ENCODE measurements around the gene QPRT. TPM values are rescaled to one million over a fixed set of nuclear protein-coding genes. Genes with fewer than 3 reads are reported as not detected.
"Not testable (repeated sequence)": the region's sequence is repeated elsewhere in the genome, so short reads cannot be mapped to it uniquely, and the experiment has no call there.

The QPRT gene
- total RNA-seq (2021; ENCODE audit: unreplicated experiment) (27.9 TPM), Bru-seq, nascent RNA (percentile 58 among the genes with signal in this experiment), BruChase-seq, experiment 1, labeled RNA remaining after a 2-hour chase (percentile 71 among the genes with signal in this experiment), BruChase-seq, experiment 2, labeled RNA remaining after a 6-hour chase (percentile 83 among the genes with signal in this experiment)
- 53.1 TPM for polyA plus RNA-seq (2012; ENCODE audit: insufficient read length)
- long read RNA-seq, transcript QPRT-202 (4 exons, 2,343 nt) = major isoform, 31 of 43 reads
- long read RNA-seq, partial matches to known transcripts = 4 of 43 reads
- long read RNA-seq, other reads (novel, unspliced or antisense) = 7 of 43 reads

- ATAC-seq = peak; percentile 87
- Histone ChIP-seq H3K27ac (ENCODE audit: low read length) (peak within 1 kb of the TSS; percentile 60), H3K36me3 (ENCODE audit: control insufficient read depth, insufficient read depth, low read length) (no peaks in the 10 kb centered on the region), H3K27me3 (ENCODE audit: control insufficient read depth, insufficient read depth, low read length) (no peaks in the 10 kb centered on the region), H3K9me3 (ENCODE audit: control insufficient read depth, insufficient read depth, low read depth, low read length) (no peaks in the 10 kb centered on the region), H3K4me1 (ENCODE audit: control insufficient read depth, insufficient read depth, low read length) (peaks cover 7% of the 10 kb centered on the region), H3K4me3 (ENCODE audit: low read depth in 2 of 2, low read length in 2 of 2) (peak within 1 kb of the TSS; percentile 33 to 52)
- in situ Hi-C loops (cut with HindIII; ENCODE audit: low pct_unique_long_range_greater_than_20kb, low sequenced_read_pairs) = no loop called here
- ChIA-PET POLR2A (no interaction called here), CTCF (no interaction called here)
- no peak for TF ChIP-seq POLR2AphosphoS5 (IDR thresholded peaks at IDR 0.05; ENCODE audit: low read depth, low read length)
- no TSS peak for BruUV-seq (replicated peaks)
- intact Hi-C loops (cut with micrococcal nuclease; ENCODE audit: unreplicated experiment) = no loop called here
- DNase-seq (ENCODE audit: low read depth, low spot score) = no peak
Measured at GRCh38 chr16:29678691-29679267, at the start of gene QPRT. TSS of gene QPRT (plus strand) at chr16:29679180. CDS start at chr16:29679198, 18 bp downstream.

GRCh38 chr16:29629318-29629717 is 49.7 kb upstream of the QPRT start:
- H3K4me1 ChIP-seq (ENCODE audit: control insufficient read depth, insufficient read depth, low read length); ATAC-seq; H3K27me3 ChIP-seq (ENCODE audit: control insufficient read depth, insufficient read depth, low read length); in situ Hi-C loops (cut with HindIII; ENCODE audit: low pct_unique_long_range_greater_than_20kb, low sequenced_read_pairs); BruUV-seq (replicated peaks); intact Hi-C loops (cut with micrococcal nuclease; ENCODE audit: unreplicated experiment); POLR2A ChIA-PET; H3K36me3 ChIP-seq (ENCODE audit: control insufficient read depth, insufficient read depth, low read length); H3K9me3 ChIP-seq (ENCODE audit: control insufficient read depth, insufficient read depth, low read depth, low read length); H3K4me3 ChIP-seq (ENCODE audit: low read depth in 2 of 2, low read length in 2 of 2); H3K27ac ChIP-seq (ENCODE audit: low read length); DNase-seq (ENCODE audit: low read depth, low spot score); CTCF ChIA-PET: not testable (repeated sequence)

GRCh38 chr16:29631658-29632057 is 47.3 kb upstream of the QPRT start:
- BruUV-seq (replicated peaks); H3K27me3 ChIP-seq (ENCODE audit: control insufficient read depth, insufficient read depth, low read length); H3K27ac ChIP-seq (ENCODE audit: low read length); POLR2A ChIA-PET; ATAC-seq; H3K4me3 ChIP-seq (ENCODE audit: low read depth in 2 of 2, low read length in 2 of 2); H3K9me3 ChIP-seq (ENCODE audit: control insufficient read depth, insufficient read depth, low read depth, low read length); H3K36me3 ChIP-seq (ENCODE audit: control insufficient read depth, insufficient read depth, low read length); in situ Hi-C loops (cut with HindIII; ENCODE audit: low pct_unique_long_range_greater_than_20kb, low sequenced_read_pairs); DNase-seq (ENCODE audit: low read depth, low spot score); H3K4me1 ChIP-seq (ENCODE audit: control insufficient read depth, insufficient read depth, low read length); intact Hi-C loops (cut with micrococcal nuclease; ENCODE audit: unreplicated experiment): not testable (repeated sequence)
- CTCF ChIA-PET = interaction anchor here (0.6 kb wide), 1 partner anchor 410 kb away, joined by 9 read pairs; no protein-coding TSS in a partner anchor

GRCh38 chr16:29635902-29636301 is 43.1 kb upstream of the QPRT start:
- H3K4me1 ChIP-seq (ENCODE audit: control insufficient read depth, insufficient read depth, low read length); H3K27me3 ChIP-seq (ENCODE audit: control insufficient read depth, insufficient read depth, low read length); DNase-seq (ENCODE audit: low read depth, low spot score); H3K36me3 ChIP-seq (ENCODE audit: control insufficient read depth, insufficient read depth, low read length); POLR2A ChIA-PET; in situ Hi-C loops (cut with HindIII; ENCODE audit: low pct_unique_long_range_greater_than_20kb, low sequenced_read_pairs); H3K4me3 ChIP-seq (ENCODE audit: low read depth in 2 of 2, low read length in 2 of 2); H3K27ac ChIP-seq (ENCODE audit: low read length); ATAC-seq; intact Hi-C loops (cut with micrococcal nuclease; ENCODE audit: unreplicated experiment); BruUV-seq (replicated peaks); CTCF ChIA-PET; H3K9me3 ChIP-seq (ENCODE audit: control insufficient read depth, insufficient read depth, low read depth, low read length): not testable (repeated sequence)

GRCh38 chr16:29636368-29636767 is 42.6 kb upstream of the QPRT start:
- DNase-seq (ENCODE audit: low read depth, low spot score); H3K36me3 ChIP-seq (ENCODE audit: control insufficient read depth, insufficient read depth, low read length); H3K9me3 ChIP-seq (ENCODE audit: control insufficient read depth, insufficient read depth, low read depth, low read length); BruUV-seq (replicated peaks); H3K4me1 ChIP-seq (ENCODE audit: control insufficient read depth, insufficient read depth, low read length); intact Hi-C loops (cut with micrococcal nuclease; ENCODE audit: unreplicated experiment); in situ Hi-C loops (cut with HindIII; ENCODE audit: low pct_unique_long_range_greater_than_20kb, low sequenced_read_pairs); CTCF ChIA-PET; H3K27ac ChIP-seq (ENCODE audit: low read length); H3K4me3 ChIP-seq (ENCODE audit: low read depth in 2 of 2, low read length in 2 of 2); POLR2A ChIA-PET; H3K27me3 ChIP-seq (ENCODE audit: control insufficient read depth, insufficient read depth, low read length): not testable (repeated sequence)
- ATAC-seq = peak; percentile 64

- H3K4me1 ChIP-seq (ENCODE audit: control insufficient read depth, insufficient read depth, low read length); H3K4me3 ChIP-seq (ENCODE audit: low read depth in 2 of 2, low read length in 2 of 2); intact Hi-C loops (cut with micrococcal nuclease; ENCODE audit: unreplicated experiment); BruUV-seq (replicated peaks); H3K36me3 ChIP-seq (ENCODE audit: control insufficient read depth, insufficient read depth, low read length); DNase-seq (ENCODE audit: low read depth, low spot score); H3K27ac ChIP-seq (ENCODE audit: low read length); ATAC-seq; CTCF ChIA-PET; POLR2A ChIA-PET; H3K9me3 ChIP-seq (ENCODE audit: control insufficient read depth, insufficient read depth, low read depth, low read length); H3K27me3 ChIP-seq (ENCODE audit: control insufficient read depth, insufficient read depth, low read length); in situ Hi-C loops (cut with HindIII; ENCODE audit: low pct_unique_long_range_greater_than_20kb, low sequenced_read_pairs): not testable (repeated sequence)
Measured at GRCh38 chr16:29638751-29639150, 40.2 kb upstream of the QPRT start.
